NB4 (cell line): ENCODE measurements around the gene ARHGEF37.

Experiments
- DNase-seq: peaks from one replicate; pipeline ENCODE4 v3.0.0; 2010; ENCODE audit warnings: low read depth
- H3K4me3 ChIP-seq: one replicate; pipeline ENCODE4 v1.5.1; 2011; ENCODE audit warnings: mild to moderate bottlenecking, low read depth, low read length, moderate library complexity
- CTCF ChIP-seq: IDR thresholded peaks from one replicate; pipeline ENCODE4 v1.5.1; 2012; ENCODE audit warnings: low read depth, low read length
- MAX ChIP-seq: IDR thresholded peaks from 2 replicates; pipeline ENCODE4 v1.6.1; 2011; ENCODE audit warnings: low read depth, low read length
- MYC ChIP-seq: IDR thresholded peaks from 2 replicates; pipeline ENCODE4 v1.6.1; 2011; ENCODE audit warnings: low read depth, low read length
- POLR2A ChIP-seq: IDR thresholded peaks from 2 replicates; pipeline ENCODE4 v1.6.1; 2011; ENCODE audit warnings: mild to moderate bottlenecking; ENCODE audit not compliant: insufficient read length; ENCODE audit errors: extremely low read depth

ARHGEF37 gene

GRCh38 chr5:149656576-149657182 is 75.4 kb downstream of the ARHGEF37 start:
- H3K4me3 ChIP-seq = no peak overlapping the region
- peak; percentile 53 for DNase-seq
- peak; percentile 82 for TF ChIP-seq CTCF
- no peak for TF ChIP-seq MAX
- TF ChIP-seq POLR2A = no peak

DNA sequence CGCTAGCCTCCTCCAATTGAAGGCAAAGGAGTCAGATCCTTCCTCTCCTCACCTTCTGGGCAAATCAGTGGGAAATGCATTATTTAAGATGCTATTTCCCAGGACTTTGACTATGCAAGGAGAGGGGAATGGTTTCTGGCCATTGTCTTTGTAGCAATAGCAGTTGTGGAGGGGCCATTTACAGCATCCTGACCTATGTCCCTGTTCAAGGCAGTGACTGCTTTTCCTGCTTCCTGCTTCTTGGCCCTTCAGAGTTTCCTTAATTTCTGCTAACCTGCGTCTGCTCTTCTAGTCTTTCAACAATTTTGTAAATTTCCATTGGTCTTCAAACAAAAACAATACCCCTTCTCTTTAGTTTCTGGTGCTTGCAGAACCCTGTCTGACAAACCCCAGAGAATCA is 76.0 kb downstream of the ARHGEF37 start:
- H3K4me3 ChIP-seq = no peak overlapping the region
- no peak for DNase-seq
- TF ChIP-seq MYC = no peak
- no peak for TF ChIP-seq CTCF
- TF ChIP-seq MAX = no peak
- no peak for TF ChIP-seq POLR2A

DNA sequence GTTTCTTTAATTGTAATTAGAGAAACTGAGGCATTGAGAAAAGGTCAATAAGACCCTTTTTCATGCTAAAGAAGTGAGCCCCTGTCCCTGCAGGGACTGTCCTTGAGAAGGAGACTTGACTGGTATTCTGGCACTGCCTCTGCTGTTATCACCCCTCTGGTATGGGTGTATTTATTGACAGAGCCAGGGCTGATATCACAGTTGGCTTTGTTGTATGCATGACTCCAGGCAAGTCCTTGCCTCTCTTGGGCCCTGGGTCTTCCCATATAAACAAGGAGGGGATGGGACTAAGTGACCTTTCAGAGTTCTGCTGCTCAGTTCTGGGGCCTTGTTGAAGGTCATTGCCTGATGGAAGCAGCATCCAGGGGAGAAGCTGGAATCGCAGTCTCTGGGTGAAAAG is 77.0 kb downstream of the ARHGEF37 start:
- no peak for DNase-seq
- TF ChIP-seq POLR2A (no peak), MAX (no peak), MYC (no peak), CTCF (no peak)
- H3K4me3 ChIP-seq = no peak overlapping the region

- TF ChIP-seq MAX (no peak), MYC (no peak), POLR2A (no peak), CTCF (no peak)
- no peak for DNase-seq
- H3K4me3 ChIP-seq = no peak overlapping the region
Measured at GRCh38 chr5:149664083-149664482, 82.8 kb downstream of the ARHGEF37 start.

DNA sequence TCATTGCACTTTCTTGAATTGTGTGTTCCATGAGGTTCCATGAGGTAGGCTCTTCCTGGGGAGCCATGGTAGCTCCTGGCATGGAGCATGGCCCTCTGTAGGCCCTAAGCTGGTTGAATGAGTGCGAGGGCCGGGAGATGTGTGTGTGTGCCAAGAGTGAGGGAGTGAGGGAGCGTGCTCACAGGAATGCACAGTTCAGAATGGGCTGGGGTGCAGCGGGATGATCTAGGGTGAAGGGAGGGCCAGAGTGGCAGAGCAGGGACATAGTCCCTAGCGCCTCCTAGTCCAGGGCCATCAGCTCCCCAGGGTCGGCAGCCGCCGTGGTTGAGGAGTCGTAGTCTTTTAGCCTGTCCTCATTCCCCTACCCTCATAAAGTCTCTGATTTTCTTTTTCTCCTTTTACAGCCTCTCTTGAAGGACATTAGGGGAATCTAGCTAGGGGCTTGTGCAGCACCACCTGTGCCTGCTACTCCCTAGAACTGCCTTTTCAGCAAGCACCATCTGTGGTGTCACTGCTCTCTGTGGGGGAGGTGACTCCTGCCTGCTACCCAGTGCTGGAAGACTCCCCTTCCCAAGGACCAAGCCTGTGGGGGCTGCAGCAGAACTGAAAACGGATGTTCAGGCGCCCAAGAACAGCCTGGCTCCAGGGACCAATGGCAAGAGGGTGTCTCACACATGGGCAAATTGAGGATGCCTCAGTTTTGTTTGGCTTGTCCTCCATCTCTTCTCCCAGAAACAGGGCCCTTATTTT is 83.5 kb downstream of the ARHGEF37 start:
- no peak for DNase-seq
- no peak for TF ChIP-seq MYC
- no peak for TF ChIP-seq POLR2A
- no peak for TF ChIP-seq MAX
- no peak for TF ChIP-seq CTCF
- no peak overlapping the region for H3K4me3 ChIP-seq
